Subcutaneous adipose tissue (tissue), 4 donors: ENCODE data around the gene AK5. TPM values are rescaled to one million over a fixed set of nuclear protein-coding genes. Genes with fewer than 3 reads are reported as not detected.

Experiments
- CTCF ChIP-seq: fragments of 450-650 bp; IDR thresholded peaks from one replicate; pipeline ENCODE4 v1.5.1; 2016; ENCODE audit warnings: low read depth, mild to moderate bottlenecking, control low read depth, antibody characterized with exemption, moderate library complexity
- total RNA-seq, 4 donors: library from RNA; depleted of rRNA; stranded (reverse); fragments of >200 nt; gene quantifications; one replicate each; pipeline ENCODE4 v1.1.0, GENCODE V29; 2016

Gene AK5
- total RNA-seq, 4 donors from 2014 or later = 0.34 to 0.38 TPM; not detected in 2

GRCh38 chr1:77287535-77287934, 5.7 kb downstream of the AK5 start:
- no peak for TF ChIP-seq CTCF

- TF ChIP-seq CTCF = no peak
Measured at GRCh38 chr1:77288275-77288674, 6.5 kb downstream of the AK5 start.

- no peak for TF ChIP-seq CTCF
Measured at GRCh38 chr1:77290576-77290975, 8.8 kb downstream of the AK5 start.

GRCh38 chr1:77292551-77292950, 10.7 kb downstream of the AK5 start:
- no peak for TF ChIP-seq CTCF

GRCh38 chr1:77300566-77300965, 18.7 kb downstream of the AK5 start:
- TF ChIP-seq CTCF = no peak

- TF ChIP-seq CTCF = no peak
Measured at GRCh38 chr1:77303387-77303786, 21.6 kb downstream of the AK5 start.

- TF ChIP-seq CTCF = no peak
Measured at GRCh38 chr1:77308889-77309621, 27.2 kb downstream of the AK5 start.
